Choroid plexus epithelial cell (primary cell): Measurements from ENCODE around the gene ARHGAP27.

Experiments
- DNase-seq: peaks from one replicate; pipeline ENCODE4 v3.0.0-alpha.2; 2010; ENCODE audit warnings: low read depth
- H3K4me3 ChIP-seq: 2 replicates; pipeline ENCODE4 v1.5.1; 2011; ENCODE audit warnings: low read depth, mild to moderate bottlenecking, control low read depth, low read length, moderate library complexity
- CTCF ChIP-seq: conservative IDR thresholded peaks from 2 replicates; pipeline ENCODE4 v1.5.1; 2011; ENCODE audit warnings: low read depth, mild to moderate bottlenecking, control low read depth, inconsistent platforms, low read length, moderate library complexity

ARHGAP27 gene

GRCh38 chr17:45377401-45377800 is 55.3 kb downstream of the ARHGAP27 start:
- DNase-seq, result no peak
- no peak overlapping the region for H3K4me3 ChIP-seq
- TF ChIP-seq CTCF, result no peak

GRCh38 chr17:45376171-45377005 is 56.3 kb downstream of the ARHGAP27 start:
- H3K4me3 ChIP-seq, result no peak overlapping the region
- DNase-seq, result no peak
- no peak for TF ChIP-seq CTCF

GRCh38 chr17:45374501-45374900 is 58.2 kb downstream of the ARHGAP27 start:
- no peak overlapping the region for H3K4me3 ChIP-seq
- DNase-seq, result no peak
- TF ChIP-seq CTCF, result no peak

- peak overlapping the region; percentile 33 for H3K4me3 ChIP-seq
- no peak for DNase-seq
- TF ChIP-seq CTCF, result no peak
These were observed 60.3 kb downstream of the ARHGAP27 start for GRCh38 chr17:45372325-45372869.

GRCh38 chr17:45371414-45372324 is 61.0 kb downstream of the ARHGAP27 start:
- no peak for TF ChIP-seq CTCF
- peak; percentile 97 for DNase-seq
- H3K4me3 ChIP-seq, result peak overlapping the region; percentile 34

- peak; percentile 76 for DNase-seq
- TF ChIP-seq CTCF, result peak; percentile 39
- no peak overlapping the region for H3K4me3 ChIP-seq
These were observed 61.7 kb downstream of the ARHGAP27 start for GRCh38 chr17:45370949-45371413.
